Hepatocyte (in vitro differentiated cells): ENCODE measurements around the gene USP37. TPM values are rescaled to one million over a fixed set of nuclear protein-coding genes. Genes with fewer than 3 reads are reported as not detected.
A peak's percentile ranks its signal among the peaks of the same experiment; 100 is the strongest.

ENCODE experiments used
- DNase-seq: peaks from one replicate; pipeline ENCODE4 v3.0.0-alpha.2; 2016; ENCODE audit warnings: low spot score
- H2AFZ ChIP-seq: fragments of 200-600 bp; sonication (generic); 2 replicates; pipeline ENCODE4 v1.6.0; 2016; ENCODE audit warnings: antibody characterized with exemption, mild to moderate bottlenecking
- H3K27ac ChIP-seq: fragments of 200-600 bp; sonication (generic); 2 replicates; pipeline ENCODE4 v1.5.1; 2016; ENCODE audit warnings: mild to moderate bottlenecking
- H3K27me3 ChIP-seq: fragments of 200-600 bp; sonication (generic); 2 replicates; pipeline ENCODE4 v1.6.1; 2016
- H3K36me3 ChIP-seq: fragments of 200-600 bp; sonication (generic); replicated peaks from 2 replicates; pipeline ENCODE4 v1.5.1; 2016; ENCODE audit warnings: low read depth; ENCODE audit not compliant: insufficient read depth
- H3K4me1 ChIP-seq: fragments of 200-600 bp; sonication (generic); 2 replicates; pipeline ENCODE4 v1.5.1; 2016; ENCODE audit warnings: mild to moderate bottlenecking, moderate library complexity; ENCODE audit not compliant: insufficient read depth
- H3K4me2 ChIP-seq: fragments of 200-600 bp; sonication (generic); 2 replicates; pipeline ENCODE4 v1.6.0; 2016
- H3K4me3 ChIP-seq: fragments of 200-600 bp; sonication (generic); 2 replicates; pipeline ENCODE4 v1.5.1; 2016; ENCODE audit warnings: mild to moderate bottlenecking
- H3K79me2 ChIP-seq: fragments of 200-600 bp; sonication (generic); 2 replicates; pipeline ENCODE4 v1.6.0; 2017; ENCODE audit warnings: mild to moderate bottlenecking
- H3K9me2 ChIP-seq: fragments of 200-600 bp; sonication (generic); replicated peaks from 2 replicates; pipeline ENCODE4 v1.6.0; 2017; ENCODE audit warnings: mild to moderate bottlenecking; ENCODE audit not compliant: insufficient read depth
- H3K9me3 ChIP-seq: fragments of 200-600 bp; sonication (generic); 2 replicates; pipeline ENCODE4 v1.5.1; 2016; ENCODE audit warnings: low read depth, mild to moderate bottlenecking
- H4K20me1 ChIP-seq: fragments of 200-600 bp; sonication (generic); 2 replicates; pipeline ENCODE4 v1.6.0; 2016; ENCODE audit warnings: mild to moderate bottlenecking; ENCODE audit not compliant: insufficient read depth, poor library complexity, severe bottlenecking
- CTCF ChIP-seq: fragments of 200-600 bp; sonication (generic); IDR thresholded peaks from 2 replicates; pipeline ENCODE4 v1.5.1; 2016; ENCODE audit warnings: antibody characterized with exemption, mild to moderate bottlenecking; ENCODE audit not compliant: poor library complexity
- EZH2 ChIP-seq: fragments of 200-600 bp; sonication (generic); IDR thresholded peaks from 2 replicates; pipeline ENCODE4 v1.6.1; 2016; ENCODE audit warnings: antibody characterized with exemption, mild to moderate bottlenecking, borderline replicate concordance
- EZH2phosphoT487 ChIP-seq: fragments of 200-600 bp; sonication (generic); IDR thresholded peaks from one replicate; pipeline ENCODE4 v1.6.1; 2018; ENCODE audit warnings: antibody characterized with exemption, mild to moderate bottlenecking, low read depth, moderate library complexity; ENCODE audit not compliant: unreplicated experiment, severe bottlenecking
- WGBS: methylation state at CpG from one replicate; pipeline ENCODE4 v1.1.6; 2016; ENCODE audit warnings: low lambda C conversion rate; ENCODE audit errors: missing lambda C conversion rate; 5-methylcytosine and 5-hydroxymethylcytosine counted together
- polyA plus RNA-seq: library from polyadenylated mRNA; unstranded; fragments of >200 nt; fragmentation: Nextera tagmentation; extraction: Ambion mirVana; gene quantifications from 2 replicates; pipeline ENCODE4 v1.2.1, GENCODE V29; 2016
- total RNA-seq: library from RNA; depleted of rRNA; stranded (reverse); fragments of >200 nt; gene quantifications from 2 replicates; pipeline ENCODE4 v1.2.3, GENCODE V29; 2014

Gene USP37
- total and polyA plus RNA-seq, 2 experiments from 2014 or later: 5.7 to 10.2 TPM

GRCh38 chr2:218547511-218547910 is 20.6 kb downstream of the USP37 start:
- DNase-seq: no peak
- Histone ChIP-seq H3K4me1 (no peaks in the 10 kb centered on the region), H3K4me3 (no peak overlapping the region), H2AFZ (no peak overlapping the region), H3K4me2 (no peak overlapping the region), H3K27ac (no peak overlapping the region), H3K9me2 (no peaks in the 10 kb centered on the region), H3K27me3 (no peaks in the 10 kb centered on the region), H4K20me1 (no peaks in the 10 kb centered on the region), H3K9me3 (no peaks in the 10 kb centered on the region), H3K79me2 (no peaks in the 10 kb centered on the region), H3K36me3 (no peaks in the 10 kb centered on the region)
- no peak for TF ChIP-seq CTCF
- no peak for TF ChIP-seq EZH2phosphoT487
- no peak for TF ChIP-seq EZH2

GRCh38 chr2:218546012-218546411 is 22.1 kb downstream of the USP37 start:
- Histone ChIP-seq H3K9me2 (no peaks in the 10 kb centered on the region), H3K27ac (no peak overlapping the region), H2AFZ (no peak overlapping the region), H3K4me1 (no peaks in the 10 kb centered on the region), H3K27me3 (no peaks in the 10 kb centered on the region), H3K4me2 (no peak overlapping the region), H3K9me3 (no peaks in the 10 kb centered on the region), H3K4me3 (no peak overlapping the region), H3K36me3 (no peaks in the 10 kb centered on the region), H3K79me2 (no peaks in the 10 kb centered on the region), H4K20me1 (no peaks in the 10 kb centered on the region)
- WGBS: 100% methylated on average over 1 of the region's 1 CpG
- no peak for DNase-seq
- TF ChIP-seq EZH2phosphoT487 (no peak), CTCF (no peak), EZH2 (no peak)

GRCh38 chr2:218540015-218540414 is 28.1 kb downstream of the USP37 start:
- H3K9me2 ChIP-seq: no peaks in the 10 kb centered on the region
- no peaks in the 10 kb centered on the region for H3K36me3 ChIP-seq
- H3K27me3 ChIP-seq: no peaks in the 10 kb centered on the region
- TF ChIP-seq CTCF: no peak
- TF ChIP-seq EZH2: no peak
- H3K4me1 ChIP-seq: no peaks in the 10 kb centered on the region
- 83% methylated on average over 3 of the region's 3 CpGs for WGBS
- H3K4me3 ChIP-seq: no peak overlapping the region
- H2AFZ ChIP-seq: no peak overlapping the region
- no peak overlapping the region for H3K27ac ChIP-seq
- H3K79me2 ChIP-seq: no peaks in the 10 kb centered on the region
- no peaks in the 10 kb centered on the region for H4K20me1 ChIP-seq
- no peak for DNase-seq
- H3K4me2 ChIP-seq: no peak overlapping the region
- H3K9me3 ChIP-seq: no peaks in the 10 kb centered on the region

GRCh38 chr2:218536804-218537494 is 31.2 kb downstream of the USP37 start:
- H3K4me1 ChIP-seq: no peaks in the 10 kb centered on the region
- peak; percentile 30 for DNase-seq
- no peaks in the 10 kb centered on the region for H3K9me2 ChIP-seq
- no peaks in the 10 kb centered on the region for H4K20me1 ChIP-seq
- H3K9me3 ChIP-seq: no peaks in the 10 kb centered on the region
- no peak overlapping the region for H3K27ac ChIP-seq
- no peak for TF ChIP-seq CTCF
- H3K36me3 ChIP-seq: no peaks in the 10 kb centered on the region
- no peak overlapping the region for H3K4me3 ChIP-seq
- WGBS: 90% methylated on average over 6 of the region's 6 CpGs
- H3K79me2 ChIP-seq: no peaks in the 10 kb centered on the region
- H2AFZ ChIP-seq: no peak overlapping the region
- no peaks in the 10 kb centered on the region for H3K27me3 ChIP-seq
- no peak overlapping the region for H3K4me2 ChIP-seq
